ENCODE measurements around the gene CCDC9B.

CCDC9B gene

GRCh38 chr15:40331026-40331425 is 9.7 kb downstream of the CCDC9B start:
- in situ Hi-C loops (cut with HindIII; ENCODE audit: low sequenced_read_pairs): no loop called here

- in situ Hi-C loops (cut with HindIII; ENCODE audit: low sequenced_read_pairs): no loop called here
Observed at GRCh38 chr15:40330368-40330836, 10.3 kb downstream of the CCDC9B start.

GRCh38 chr15:40329804-40330203 is 10.9 kb downstream of the CCDC9B start:
- in situ Hi-C loops (cut with HindIII; ENCODE audit: low sequenced_read_pairs): no loop called here

GRCh38 chr15:40328751-40329150 is 12.0 kb downstream of the CCDC9B start:
- in situ Hi-C loops (cut with HindIII; ENCODE audit: low sequenced_read_pairs): no loop called here

- in situ Hi-C loops (cut with HindIII; ENCODE audit: low sequenced_read_pairs): no loop called here
Observed at GRCh38 chr15:40328176-40328575, 12.6 kb downstream of the CCDC9B start.

GRCh38 chr15:40327457-40327856 is 13.3 kb downstream of the CCDC9B start:
- in situ Hi-C loops (cut with HindIII; ENCODE audit: low sequenced_read_pairs): no loop called here

- in situ Hi-C loops (cut with HindIII; ENCODE audit: low sequenced_read_pairs): no loop called here
Observed at GRCh38 chr15:40325700-40326099, 15.0 kb downstream of the CCDC9B start.

GRCh38 chr15:40325188-40325587 is 15.6 kb downstream of the CCDC9B start:
- in situ Hi-C loops (cut with HindIII; ENCODE audit: low sequenced_read_pairs): no loop called here

GRCh38 chr15:40323953-40324937 is 16.5 kb downstream of the CCDC9B start:
- in situ Hi-C loops (cut with HindIII; ENCODE audit: low sequenced_read_pairs): no loop called here

- in situ Hi-C loops (cut with HindIII; ENCODE audit: low sequenced_read_pairs): no loop called here
Observed at GRCh38 chr15:40323239-40323952, 17.3 kb downstream of the CCDC9B start, which contains the start of gene INAFM2. Gene INAFM2 (plus strand): TSS chr15:40323692. CDS start chr15:40324056, 364 bp downstream.

GRCh38 chr15:40322531-40323238 is 18.1 kb downstream of the CCDC9B start:
- in situ Hi-C loops (cut with HindIII; ENCODE audit: low sequenced_read_pairs): no loop called here

GRCh38 chr15:40320931-40321371 is 19.8 kb downstream of the CCDC9B start:
- in situ Hi-C loops (cut with HindIII; ENCODE audit: low sequenced_read_pairs): no loop called here

- in situ Hi-C loops (cut with HindIII; ENCODE audit: low sequenced_read_pairs): no loop called here
Observed at GRCh38 chr15:40320409-40320808, 20.3 kb downstream of the CCDC9B start.

GRCh38 chr15:40317580-40317979 is 23.2 kb downstream of the CCDC9B start:
- in situ Hi-C loops (cut with HindIII; ENCODE audit: low sequenced_read_pairs): no loop called here

GRCh38 chr15:40316931-40317330 is 23.8 kb downstream of the CCDC9B start:
- in situ Hi-C loops (cut with HindIII; ENCODE audit: low sequenced_read_pairs): no loop called here

- in situ Hi-C loops (cut with HindIII; ENCODE audit: low sequenced_read_pairs): no loop called here
Observed at GRCh38 chr15:40314723-40315276, 25.9 kb downstream of the CCDC9B start.

GRCh38 chr15:40313531-40314398 is 27.0 kb downstream of the CCDC9B start:
- in situ Hi-C loops (cut with HindIII; ENCODE audit: low sequenced_read_pairs): no loop called here

- in situ Hi-C loops (cut with HindIII; ENCODE audit: low sequenced_read_pairs): no loop called here
Observed at GRCh38 chr15:40312370-40313158, 28.2 kb downstream of the CCDC9B start.

- in situ Hi-C loops (cut with HindIII; ENCODE audit: low sequenced_read_pairs): no loop called here
Observed at GRCh38 chr15:40310993-40311392, 29.7 kb downstream of the CCDC9B start.
